Upper lobe of right lung (tissue), 1 donor: Measurements from ENCODE around the gene CAMTA1. TPM values are rescaled to one million over a fixed set of nuclear protein-coding genes. Genes with fewer than 3 reads are reported as not detected.
"Not testable (repeated sequence)": the region's sequence is repeated elsewhere in the genome, so short reads cannot be mapped to it uniquely, and the experiment has no call there.

ENCODE experiments used
- ATAC-seq: fragments of 200-7000 bp; cut with Tn5 transposase; one replicate; pipeline ENCODE4 v1.9.1; 2020; ENCODE audit warnings: mild to moderate bottlenecking, moderate library complexity
- DNase-seq: peaks from one replicate; pipeline ENCODE4 v3.0.0-alpha.2; 2020
- H3K27ac ChIP-seq: fragments of 200-600 bp; one replicate; pipeline ENCODE4 v1.8.0; 2022
- H3K27me3 ChIP-seq: fragments of 200-600 bp; one replicate; pipeline ENCODE4 v1.8.0; 2022; ENCODE audit warnings: mild to moderate bottlenecking
- H3K36me3 ChIP-seq: fragments of 200-600 bp; one replicate; pipeline ENCODE4 v1.8.0; 2022
- H3K4me1 ChIP-seq: fragments of 200-600 bp; one replicate; pipeline ENCODE4 v1.8.0; 2022
- H3K4me3 ChIP-seq: fragments of 200-600 bp; one replicate; pipeline ENCODE4 v1.8.0; 2022; ENCODE audit warnings: mild to moderate bottlenecking
- H3K9me3 ChIP-seq: fragments of 200-600 bp; one replicate; pipeline ENCODE4 v1.8.0; 2022
- intact Hi-C: fragments of 100-400 bp; cut with DNase I; formaldehyde crosslinking; loops from one replicate; pipeline ENCODE4 v1.11.0; 2022
- total RNA-seq: library from RNA; stranded (reverse); fragmentation: NEBNext Ultra II Directional; extraction: Animal tissue kit (Norgen Biotek cat#: 25700); gene quantifications from one replicate; pipeline ENCODE4 v1.2.1, GENCODE V29; 2021
- TF ChIP-seq, protein P1 (sequence below): fragments of 200-600 bp; IDR thresholded peaks from one replicate; pipeline ENCODE4 v1.8.0; 2022; ENCODE audit warnings: antibody characterized with exemption
- donor health status: DM: no; HTN: yes; CAD: no; lungs with severe emphysema.

The CAMTA1 gene
- total RNA-seq, 1 donor from 2014 or later = 63.4 TPM

DNA sequence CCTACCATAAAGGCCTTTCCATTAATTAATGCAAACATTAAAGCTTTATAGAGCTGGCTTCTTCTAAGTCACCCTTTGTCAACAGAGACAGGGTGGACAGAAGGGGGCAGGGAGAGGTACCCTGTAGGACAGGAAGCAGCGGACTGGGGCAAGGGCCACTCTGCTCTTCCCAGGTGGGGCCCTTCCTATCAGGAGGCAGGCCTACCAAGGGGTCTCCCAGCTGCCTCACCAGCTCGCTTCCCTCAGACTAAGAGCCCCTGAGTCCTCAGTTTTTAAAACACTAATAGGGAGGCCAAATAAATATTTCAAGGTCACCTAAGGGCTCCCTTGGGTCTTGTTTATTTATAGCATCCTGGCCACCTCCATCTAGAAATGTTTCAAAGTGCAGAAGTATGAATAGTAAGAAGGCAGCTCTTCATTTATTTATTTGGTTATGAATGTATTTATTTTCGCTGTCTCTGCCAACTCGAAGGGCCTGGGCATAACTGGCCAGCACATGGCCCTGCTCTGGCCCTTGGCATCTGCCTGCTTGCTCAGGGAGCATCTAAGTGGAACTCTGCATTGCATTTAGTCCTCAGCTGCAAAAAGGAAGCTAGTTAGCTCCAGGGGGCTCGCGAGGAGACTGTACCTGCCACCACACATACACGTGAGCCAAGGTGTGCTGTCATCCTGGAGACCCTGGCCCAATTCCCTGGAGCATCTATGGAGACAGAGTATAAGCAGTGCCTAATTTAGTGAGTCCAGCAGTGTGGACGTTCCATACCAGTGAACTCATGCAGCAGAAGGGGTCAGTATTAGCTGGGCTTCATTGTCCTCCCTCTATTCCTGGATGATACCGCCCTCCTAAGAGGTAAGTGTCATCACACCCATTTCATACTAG lies 590.8 kb downstream of the CAMTA1 start:
- no peaks in the 10 kb centered on the region for H3K4me1 ChIP-seq
- no peak for ATAC-seq
- intact Hi-C loops = no loop called here
- H3K27ac ChIP-seq = no peak overlapping the region
- TF ChIP-seq, protein P1, sequence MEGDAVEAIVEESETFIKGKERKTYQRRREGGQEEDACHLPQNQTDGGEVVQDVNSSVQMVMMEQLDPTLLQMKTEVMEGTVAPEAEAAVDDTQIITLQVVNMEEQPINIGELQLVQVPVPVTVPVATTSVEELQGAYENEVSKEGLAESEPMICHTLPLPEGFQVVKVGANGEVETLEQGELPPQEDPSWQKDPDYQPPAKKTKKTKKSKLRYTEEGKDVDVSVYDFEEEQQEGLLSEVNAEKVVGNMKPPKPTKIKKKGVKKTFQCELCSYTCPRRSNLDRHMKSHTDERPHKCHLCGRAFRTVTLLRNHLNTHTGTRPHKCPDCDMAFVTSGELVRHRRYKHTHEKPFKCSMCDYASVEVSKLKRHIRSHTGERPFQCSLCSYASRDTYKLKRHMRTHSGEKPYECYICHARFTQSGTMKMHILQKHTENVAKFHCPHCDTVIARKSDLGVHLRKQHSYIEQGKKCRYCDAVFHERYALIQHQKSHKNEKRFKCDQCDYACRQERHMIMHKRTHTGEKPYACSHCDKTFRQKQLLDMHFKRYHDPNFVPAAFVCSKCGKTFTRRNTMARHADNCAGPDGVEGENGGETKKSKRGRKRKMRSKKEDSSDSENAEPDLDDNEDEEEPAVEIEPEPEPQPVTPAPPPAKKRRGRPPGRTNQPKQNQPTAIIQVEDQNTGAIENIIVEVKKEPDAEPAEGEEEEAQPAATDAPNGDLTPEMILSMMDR = no peak
- no peak for DNase-seq
- no peak overlapping the region for H3K4me3 ChIP-seq
- no peaks in the 10 kb centered on the region for H3K27me3 ChIP-seq
- H3K36me3 ChIP-seq = no peaks in the 10 kb centered on the region
- no peaks in the 10 kb centered on the region for H3K9me3 ChIP-seq

DNA sequence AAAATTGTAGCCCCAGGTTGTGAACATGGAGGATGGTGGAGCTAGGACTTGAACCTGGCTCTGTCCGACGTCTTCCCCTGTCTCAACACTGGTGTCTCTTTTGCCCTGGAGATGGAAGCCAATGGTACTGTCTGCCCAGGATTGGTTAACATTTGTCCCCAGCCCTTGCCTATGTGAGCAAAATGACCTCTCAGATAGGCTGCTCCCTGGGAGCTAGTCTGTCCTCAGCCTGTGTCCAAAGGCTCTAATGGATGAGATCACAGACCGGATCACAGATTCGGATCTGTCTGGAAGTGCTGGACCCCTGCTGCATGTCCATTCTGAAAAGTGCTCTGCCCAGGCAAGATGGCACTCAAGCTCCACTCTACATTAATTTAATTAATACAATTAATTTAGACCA lies 591.4 kb downstream of the CAMTA1 start:
- TF ChIP-seq, protein P1 = no peak
- Histone ChIP-seq H3K9me3 (no peaks in the 10 kb centered on the region), H3K27ac (no peak overlapping the region), H3K27me3 (no peaks in the 10 kb centered on the region), H3K4me1 (no peaks in the 10 kb centered on the region), H3K36me3 (no peaks in the 10 kb centered on the region), H3K4me3 (no peak overlapping the region)
- intact Hi-C loops = no loop called here
- no peak for DNase-seq
- no peak for ATAC-seq

DNA sequence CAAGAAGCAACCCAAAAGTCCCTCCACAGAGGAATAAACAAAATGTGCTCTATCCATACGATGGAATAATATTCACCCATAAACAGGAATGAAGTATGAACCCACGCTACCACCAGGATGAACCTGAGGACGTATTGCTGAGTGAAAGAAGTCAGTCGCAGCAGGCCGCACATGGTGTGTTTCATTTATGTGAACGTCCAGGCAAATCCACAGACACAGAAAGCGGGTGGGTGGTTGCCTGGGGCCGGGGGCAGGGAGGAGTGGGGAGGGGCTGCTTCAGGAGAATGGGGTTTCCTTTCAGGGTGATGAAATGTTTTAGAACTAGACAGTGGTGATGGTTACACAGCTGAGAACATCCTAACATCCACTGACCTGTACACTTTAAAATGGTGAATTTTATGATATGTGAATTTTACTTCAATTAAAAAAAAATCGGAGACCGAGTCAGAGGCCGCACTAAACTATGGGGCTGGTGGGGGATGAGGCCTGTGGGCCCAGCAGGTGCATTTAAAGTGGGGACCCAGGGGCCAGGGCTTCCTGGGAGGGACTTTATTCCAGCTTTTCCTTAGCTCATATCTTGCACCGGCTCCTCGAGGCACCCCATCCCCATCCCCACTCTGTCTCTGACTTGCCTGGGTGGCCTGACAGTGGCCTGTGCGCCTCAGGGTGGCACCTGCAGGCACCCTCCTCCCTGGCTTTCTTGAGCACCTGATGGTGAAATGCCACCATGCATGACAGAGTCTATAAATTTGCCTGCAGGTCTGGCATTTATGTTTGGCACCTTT lies 593.3 kb downstream of the CAMTA1 start:
- Histone ChIP-seq H3K4me1 (no peaks in the 10 kb centered on the region), H3K4me3 (no peak overlapping the region), H3K27me3 (no peaks in the 10 kb centered on the region), H3K27ac (no peak overlapping the region), H3K9me3 (no peaks in the 10 kb centered on the region), H3K36me3 (no peaks in the 10 kb centered on the region)
- TF ChIP-seq, protein P1 = no peak
- intact Hi-C loops = no loop called here
- no peak for DNase-seq
- no peak for ATAC-seq

DNA sequence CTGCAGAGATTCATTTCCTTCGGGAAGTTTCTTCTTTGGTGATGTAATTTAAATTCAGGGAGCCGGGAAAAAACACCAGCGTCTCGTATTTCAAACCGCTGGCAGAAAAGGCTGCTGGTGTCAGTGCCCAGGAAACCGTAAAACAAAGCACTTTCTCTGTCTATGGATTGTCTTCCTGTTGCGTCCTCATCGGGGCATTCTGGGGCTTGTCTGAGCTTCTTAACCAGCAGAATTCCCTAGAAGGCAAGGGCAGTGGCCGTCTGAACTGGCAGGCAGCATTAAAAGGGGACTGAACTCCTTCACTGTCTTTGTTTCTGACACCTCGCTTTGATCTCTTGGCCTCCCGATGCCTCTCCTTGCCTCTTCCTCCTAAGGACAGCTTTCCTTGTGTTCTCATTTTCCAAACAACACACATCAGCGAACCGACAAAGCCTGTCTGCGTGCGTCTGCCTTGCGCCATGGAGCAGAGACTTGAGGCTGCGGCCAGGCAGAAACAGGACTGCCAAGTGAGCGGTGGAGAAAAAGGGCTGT lies 594.3 kb downstream of the CAMTA1 start:
- TF ChIP-seq, protein P1 = no peak
- intact Hi-C loops = no loop called here

DNA sequence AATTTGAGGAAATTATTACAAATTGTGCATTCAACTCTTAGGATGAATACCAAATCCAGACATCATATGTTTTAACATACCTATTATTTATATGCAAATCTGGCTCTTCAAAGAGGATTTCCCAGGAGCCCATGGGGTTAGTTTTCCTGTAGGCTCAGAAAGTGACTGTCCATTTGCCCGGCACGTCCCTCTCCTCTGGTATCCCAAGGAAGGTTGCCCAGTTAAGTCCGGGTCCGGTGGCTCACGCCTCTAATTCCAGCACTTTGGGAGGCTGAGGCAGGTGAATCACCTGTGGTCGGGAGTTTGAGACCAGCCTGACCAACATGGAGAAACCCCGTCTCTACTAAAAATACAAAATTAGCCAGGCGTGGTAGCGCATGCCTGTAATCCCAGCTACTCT lies 594.8 kb downstream of the CAMTA1 start:
- H3K27ac ChIP-seq, intact Hi-C loops, H3K4me3 ChIP-seq, H3K4me1 ChIP-seq, H3K27me3 ChIP-seq, ATAC-seq, H3K9me3 ChIP-seq, H3K36me3 ChIP-seq, DNase-seq: not testable (repeated sequence)

More for the DNA sequence above, 594.3 kb downstream of the CAMTA1 start:
- Histone ChIP-seq H3K36me3 (no peaks in the 10 kb centered on the region), H3K27ac (no peak overlapping the region), H3K4me1 (no peaks in the 10 kb centered on the region), H3K4me3 (no peak overlapping the region), H3K9me3 (no peaks in the 10 kb centered on the region), H3K27me3 (no peaks in the 10 kb centered on the region)
- DNase-seq (no peak), ATAC-seq (no peak)

DNA sequence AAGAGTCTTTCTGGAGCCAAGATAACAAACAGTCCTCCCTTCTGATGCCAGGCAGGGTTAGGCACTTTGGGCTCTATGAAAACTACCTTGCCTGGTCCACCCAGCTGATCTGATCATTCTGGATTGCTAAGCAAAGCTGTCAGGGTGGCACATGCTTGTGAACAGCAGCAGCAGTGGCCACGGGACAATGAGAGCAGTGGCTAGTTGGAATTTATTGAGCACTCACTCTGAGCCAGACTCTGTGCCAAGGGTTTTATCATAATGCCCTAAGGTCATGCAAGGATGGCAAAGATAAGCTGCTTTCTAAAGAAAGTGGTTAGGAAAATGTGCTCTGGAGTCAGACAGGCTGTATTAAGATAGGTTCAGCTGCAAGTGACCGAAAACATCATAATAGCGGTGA lies 595.5 kb downstream of the CAMTA1 start:
- intact Hi-C loops = no loop called here
- Histone ChIP-seq H3K4me3 (no peak overlapping the region), H3K27ac (no peak overlapping the region), H3K27me3 (no peaks in the 10 kb centered on the region), H3K9me3 (no peaks in the 10 kb centered on the region), H3K4me1 (no peaks in the 10 kb centered on the region), H3K36me3 (no peaks in the 10 kb centered on the region)
- DNase-seq (no peak), ATAC-seq (no peak)
- TF ChIP-seq, protein P1 = no peak

DNA sequence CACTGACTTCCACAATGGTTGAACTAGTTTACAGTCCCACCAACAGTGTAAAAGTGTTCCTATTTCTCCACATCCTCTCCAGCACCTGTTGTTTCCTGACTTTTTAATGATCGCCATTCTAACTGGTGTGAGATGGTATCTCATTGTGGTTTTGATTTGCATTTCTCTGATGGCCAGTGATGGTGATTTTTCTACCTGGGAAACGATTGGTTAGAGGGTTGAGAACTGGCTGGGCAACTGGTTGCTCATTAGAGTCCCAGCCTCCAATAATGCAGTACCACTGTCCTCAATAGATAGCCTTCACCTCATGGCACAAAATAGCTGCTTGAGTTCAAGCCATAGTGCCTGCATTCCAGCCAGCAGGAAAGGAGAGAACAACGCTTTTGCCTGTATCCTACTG lies 596.5 kb downstream of the CAMTA1 start:
- H3K27me3 ChIP-seq, H3K4me1 ChIP-seq, H3K9me3 ChIP-seq, DNase-seq, H3K36me3 ChIP-seq, H3K4me3 ChIP-seq, intact Hi-C loops, ATAC-seq, H3K27ac ChIP-seq: not testable (repeated sequence)
